Endometrial microvascular endothelial cells (primary cell): ENCODE results near the gene SPDYE1. TPM values are rescaled to one million over a fixed set of nuclear protein-coding genes. Genes with fewer than 3 reads are reported as not detected.
"Not testable (repeated sequence)": the region's sequence is repeated elsewhere in the genome, so short reads cannot be mapped to it uniquely, and the experiment has no call there.

Experiments used
- in situ Hi-C: cut with HindIII; loops from 2 replicates; pipeline ENCODE4 v1.10.0; 2017; ENCODE audit warnings: low sequenced_read_pairs, low pct_unique_long_range_greater_than_20kb; ENCODE audit errors: inconsistent ontology term
- total RNA-seq: library from RNA; depleted of rRNA; stranded (reverse); fragments of >200 nt; gene quantifications from one replicate; pipeline ENCODE4 v1.2.3, GENCODE V29; 2015; ENCODE audit errors: inconsistent ontology term

Gene SPDYE1
- total RNA-seq, 1 donor from 2014 or later: not detected

DNA sequence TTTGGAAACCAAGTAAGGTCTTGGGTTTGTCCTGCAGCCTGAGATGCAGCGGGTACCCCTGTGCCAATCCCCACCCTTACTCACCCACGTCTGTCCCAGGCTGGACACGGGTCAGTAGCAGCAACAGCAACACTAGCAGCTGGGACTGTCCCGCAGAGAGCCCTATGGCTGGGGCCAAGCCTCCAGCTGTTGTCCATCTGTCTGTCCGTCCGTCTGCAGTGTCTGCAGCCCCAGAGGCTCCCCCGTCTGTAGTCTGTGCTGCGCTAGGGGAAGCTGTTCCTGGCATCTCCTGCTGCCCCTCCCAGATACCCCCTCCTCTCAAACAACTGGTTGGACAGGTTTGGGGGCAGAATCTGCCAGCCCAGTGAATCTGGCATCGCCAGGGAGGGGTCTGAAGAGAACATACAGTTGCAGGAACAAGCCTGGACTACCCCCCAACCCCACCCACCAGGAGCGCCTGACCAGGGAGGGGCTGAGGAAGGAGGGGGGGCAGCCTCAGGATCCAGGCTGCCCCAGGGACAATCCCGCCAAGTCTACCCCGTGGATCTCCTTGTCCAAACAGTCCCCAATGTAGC is 7.6 kb upstream of the SPDYE1 start:
- in situ Hi-C loops: not testable (repeated sequence)

DNA sequence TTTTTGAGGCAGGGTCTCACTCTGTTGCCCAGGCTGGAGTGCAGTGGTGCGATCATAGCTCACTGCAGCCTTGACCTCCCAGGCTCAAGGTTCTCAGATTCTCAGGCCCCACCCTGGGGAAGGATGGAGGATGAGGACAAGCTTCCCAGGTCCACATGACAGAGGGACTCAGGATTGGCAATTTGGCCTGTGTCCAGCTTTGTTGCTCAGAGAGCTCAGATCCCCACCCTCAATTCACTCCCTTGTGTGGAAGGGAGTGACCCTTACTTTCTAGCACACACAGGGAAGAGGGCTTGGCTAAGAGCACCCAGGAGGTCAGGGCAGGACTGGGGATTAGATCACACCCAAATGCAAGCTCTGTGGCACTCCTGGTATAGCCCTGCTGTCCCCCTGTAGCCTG is 6.9 kb upstream of the SPDYE1 start:
- in situ Hi-C loops: not testable (repeated sequence)

DNA sequence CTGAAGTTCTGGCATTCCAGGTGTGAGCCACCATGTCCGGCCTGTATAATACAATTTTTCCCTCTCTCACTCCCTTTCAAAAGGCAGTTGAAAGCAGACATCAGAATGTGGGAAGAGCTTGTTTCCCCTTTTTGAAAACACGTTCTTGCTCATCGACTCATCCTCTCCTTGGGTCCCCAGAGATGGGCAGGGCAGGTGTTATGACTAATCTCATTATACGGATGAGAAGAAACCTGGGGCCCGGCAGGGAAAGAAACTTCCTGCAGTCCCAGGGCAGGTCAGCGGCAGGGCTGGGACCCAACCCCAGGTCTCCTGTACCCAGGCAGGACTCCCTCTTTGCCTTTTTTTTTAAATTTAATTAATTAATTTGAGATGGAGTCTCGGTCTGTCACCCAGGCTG is 4.8 kb upstream of the SPDYE1 start:
- in situ Hi-C loops: not testable (repeated sequence)

DNA sequence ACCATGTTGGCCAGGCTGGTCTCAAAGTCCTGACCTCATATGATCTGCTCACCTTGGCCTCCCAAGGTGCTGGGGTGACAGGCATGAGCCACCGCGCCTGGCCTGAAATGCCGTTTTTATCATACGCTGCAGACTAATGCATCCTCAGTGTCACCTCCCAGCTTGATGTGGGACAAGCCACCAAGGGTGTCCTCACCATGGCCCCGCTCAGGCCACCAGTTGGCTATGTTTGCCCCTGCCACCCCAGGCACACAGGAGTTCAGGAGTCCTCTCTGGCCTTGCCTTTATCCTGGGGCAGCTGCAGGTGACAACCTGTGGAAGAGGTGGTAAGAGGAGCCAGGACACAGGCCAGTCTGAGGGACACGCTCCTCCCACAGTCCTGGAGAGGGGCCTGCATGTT is 3.0 kb upstream of the SPDYE1 start:
- in situ Hi-C loops: not testable (repeated sequence)

DNA sequence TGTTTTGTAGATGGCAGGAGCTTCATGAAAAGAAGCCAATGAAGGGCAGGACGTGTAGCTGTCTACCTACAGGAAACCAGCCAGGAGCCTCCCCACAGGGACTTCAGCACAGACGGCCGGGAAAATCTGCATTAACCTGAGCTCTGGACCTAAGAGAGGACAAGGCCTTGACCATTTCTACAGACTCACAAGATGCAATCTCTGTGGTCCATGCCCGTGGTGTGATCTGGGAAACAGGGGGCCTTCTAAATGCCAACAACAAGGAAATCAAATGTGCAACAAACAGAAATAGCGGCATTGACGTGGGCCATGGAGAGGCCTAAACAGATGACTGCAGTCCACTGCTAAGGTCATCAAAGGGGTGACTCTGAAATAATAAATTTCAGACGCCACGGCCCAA is 14.4 kb downstream of the SPDYE1 start:
- in situ Hi-C loops: not testable (repeated sequence)

DNA sequence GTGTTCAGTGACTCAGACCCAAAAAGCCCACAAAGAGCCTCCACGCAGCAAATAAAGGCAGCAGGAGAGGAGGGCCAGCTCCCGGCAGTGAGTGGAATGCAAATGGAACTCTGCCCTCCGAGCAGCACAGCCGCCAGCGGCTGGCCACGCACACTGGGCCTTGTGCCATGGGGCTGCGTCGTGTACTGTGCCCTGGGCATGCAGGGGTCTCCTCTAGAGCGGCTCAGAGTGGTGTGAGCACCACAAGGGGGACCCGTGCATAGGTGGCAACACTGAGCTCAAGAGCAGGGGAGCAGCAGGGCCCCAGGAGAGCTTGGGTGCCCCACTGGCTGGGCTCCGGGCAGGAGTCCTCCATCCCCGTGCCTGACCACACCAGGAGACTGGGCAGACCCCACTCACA is 17.4 kb downstream of the SPDYE1 start:
- in situ Hi-C loops: not testable (repeated sequence)

DNA sequence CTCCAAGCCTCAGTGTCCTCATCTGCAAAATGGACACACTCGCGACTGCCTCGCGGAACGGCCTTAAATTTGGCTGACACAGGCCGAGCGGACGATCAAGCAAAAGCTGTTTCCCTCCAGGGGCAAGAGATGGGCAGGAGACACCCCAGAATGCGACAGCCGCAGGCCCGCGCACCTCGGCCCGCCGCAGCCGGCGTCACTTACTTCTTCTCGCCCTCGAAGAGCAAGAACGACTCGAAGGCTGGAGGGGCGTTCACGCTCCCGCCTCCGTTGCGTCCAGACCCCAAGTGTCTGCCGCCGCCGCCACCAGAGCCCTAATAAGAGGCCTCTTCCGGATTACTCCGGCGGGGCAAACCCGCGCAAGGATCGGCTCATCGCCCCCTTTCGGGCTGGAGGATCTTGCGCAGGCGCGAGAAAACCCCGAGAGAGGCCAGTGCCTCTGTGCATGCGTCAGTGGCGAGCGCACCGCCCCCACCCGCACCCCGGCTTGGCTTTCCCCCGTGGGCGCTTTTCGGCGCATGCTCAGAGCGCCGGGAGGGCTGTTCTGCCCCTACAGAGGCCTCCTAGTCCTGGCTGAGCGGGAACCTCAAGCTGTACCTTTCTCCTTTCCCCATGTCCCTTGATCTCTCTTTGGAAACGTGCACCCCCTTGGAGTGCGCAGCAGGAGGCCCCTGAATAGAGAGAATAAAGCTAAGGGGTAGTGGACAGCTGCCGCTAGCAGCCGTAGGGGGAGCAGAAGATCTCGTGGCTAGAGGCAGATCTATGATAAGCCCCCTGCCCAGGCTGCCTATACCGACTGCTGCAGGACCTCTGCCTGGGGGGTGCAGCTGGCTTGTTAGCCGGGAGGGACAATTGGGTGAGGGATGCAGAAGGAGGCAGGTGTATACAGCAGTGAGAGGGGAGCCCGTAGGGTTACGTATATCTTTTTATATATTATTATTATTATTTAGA is 21.4 kb downstream of the SPDYE1 start:
- in situ Hi-C loops: not testable (repeated sequence)

DNA sequence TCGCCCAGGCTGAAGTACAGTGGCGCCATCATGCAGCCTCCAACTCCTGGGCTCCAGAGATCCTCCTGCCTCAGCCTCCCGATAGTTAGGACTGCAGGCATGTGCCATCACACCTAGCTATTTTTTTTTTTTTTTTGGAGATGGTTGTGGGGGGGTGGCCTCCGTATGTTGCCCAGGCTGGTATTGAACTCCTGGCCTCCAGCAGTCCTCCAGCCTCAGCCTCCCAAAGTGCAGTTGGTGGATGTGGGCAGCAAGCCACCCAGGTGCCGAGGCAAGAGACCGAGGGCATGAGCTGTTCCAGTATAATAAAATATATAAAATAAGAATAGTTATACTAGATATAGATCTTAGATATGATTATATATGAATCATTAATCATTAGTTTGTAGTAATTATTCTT is 22.1 kb downstream of the SPDYE1 start:
- in situ Hi-C loops: not testable (repeated sequence)

DNA sequence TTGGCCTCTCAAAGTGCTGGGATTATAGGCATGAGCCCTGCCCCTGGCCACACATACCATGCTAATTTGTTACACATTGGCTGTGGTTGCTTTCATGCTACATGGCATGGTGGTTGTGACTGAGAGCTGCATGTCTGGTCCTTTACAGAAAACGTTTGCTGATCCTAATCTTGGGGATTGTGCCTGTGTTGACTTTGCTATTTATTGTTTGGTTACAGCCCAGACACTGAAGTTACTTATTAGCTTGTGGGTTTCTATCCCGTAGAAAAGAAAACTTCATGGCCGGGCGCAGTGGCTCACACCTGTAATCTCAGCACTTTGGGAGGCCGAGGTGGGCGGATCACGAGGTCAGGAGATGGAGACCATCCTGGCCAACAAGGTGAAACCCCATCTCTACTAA is 24.4 kb downstream of the SPDYE1 start:
- in situ Hi-C loops: not testable (repeated sequence)

DNA sequence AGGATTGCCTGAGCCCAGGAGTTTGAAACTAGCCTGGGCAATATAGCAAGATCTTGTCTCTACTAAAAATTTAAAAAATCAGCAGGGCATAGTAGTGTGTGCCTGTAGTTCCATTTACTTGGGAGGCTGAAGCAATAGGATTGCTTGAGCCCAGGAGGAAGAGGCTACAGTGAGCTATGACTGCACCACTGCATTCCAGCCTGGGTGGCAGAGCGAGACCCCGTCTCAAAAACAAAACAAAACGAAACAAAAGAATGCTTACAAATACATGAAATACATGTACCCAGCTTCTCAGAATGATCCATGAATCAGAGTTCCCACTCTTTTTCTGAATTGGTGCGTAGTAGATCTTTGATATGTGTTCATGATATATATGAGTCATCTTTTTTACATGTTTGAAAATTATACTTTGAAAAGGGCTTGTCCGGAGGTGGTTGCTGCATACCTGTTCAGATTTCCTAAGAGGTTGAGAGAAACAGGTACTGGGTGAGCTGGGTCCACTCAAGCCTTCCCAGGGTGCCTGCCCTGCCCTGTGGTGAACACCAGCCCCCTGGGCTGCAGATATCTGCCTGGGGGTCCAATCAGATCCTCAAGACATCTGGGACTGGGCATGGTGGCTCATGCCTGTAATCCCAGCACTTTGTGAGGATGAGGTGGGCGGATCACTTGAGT is 25.2 kb downstream of the SPDYE1 start:
- in situ Hi-C loops: not testable (repeated sequence)

DNA sequence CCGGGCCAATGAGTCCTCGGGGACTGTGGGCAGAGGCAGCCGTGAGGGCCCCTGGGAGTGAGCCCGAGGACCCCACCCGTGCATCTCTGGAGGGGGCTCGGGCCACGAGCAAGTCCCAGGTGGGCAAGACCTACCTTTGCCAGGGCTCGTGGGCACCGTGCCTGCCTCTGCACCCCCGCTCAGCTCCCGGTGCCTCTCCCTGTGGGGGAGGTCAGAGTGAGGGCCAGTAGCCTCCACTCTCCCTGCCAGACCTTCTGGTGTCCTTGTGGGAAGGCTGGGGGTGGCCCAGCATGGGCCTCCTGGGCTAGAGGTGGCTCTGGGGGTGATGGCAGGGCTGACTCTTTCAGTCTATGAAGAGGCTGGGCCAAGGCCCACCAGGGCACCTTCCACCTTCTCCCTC is 31.7 kb downstream of the SPDYE1 start:
- in situ Hi-C loops: not testable (repeated sequence)

DNA sequence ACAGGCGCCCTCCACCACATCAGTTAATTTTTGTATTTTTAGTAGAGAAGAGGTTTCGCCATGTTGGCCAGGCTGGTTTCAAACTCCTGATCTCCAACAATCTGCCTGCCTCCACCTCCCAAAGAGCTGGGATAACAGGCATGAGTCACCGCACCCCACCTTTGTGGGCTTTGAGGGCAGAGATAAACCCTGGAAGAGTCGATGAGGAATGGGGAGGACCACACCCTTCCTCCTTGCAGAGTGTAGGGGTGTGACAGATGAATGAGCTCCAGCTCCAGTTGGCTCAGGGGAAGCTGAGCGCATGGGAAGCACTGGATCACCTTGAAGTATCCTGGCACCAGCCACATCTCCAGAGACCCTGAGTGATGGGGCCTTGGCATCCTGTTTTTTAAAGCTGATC is 32.3 kb downstream of the SPDYE1 start:
- in situ Hi-C loops: not testable (repeated sequence)

DNA sequence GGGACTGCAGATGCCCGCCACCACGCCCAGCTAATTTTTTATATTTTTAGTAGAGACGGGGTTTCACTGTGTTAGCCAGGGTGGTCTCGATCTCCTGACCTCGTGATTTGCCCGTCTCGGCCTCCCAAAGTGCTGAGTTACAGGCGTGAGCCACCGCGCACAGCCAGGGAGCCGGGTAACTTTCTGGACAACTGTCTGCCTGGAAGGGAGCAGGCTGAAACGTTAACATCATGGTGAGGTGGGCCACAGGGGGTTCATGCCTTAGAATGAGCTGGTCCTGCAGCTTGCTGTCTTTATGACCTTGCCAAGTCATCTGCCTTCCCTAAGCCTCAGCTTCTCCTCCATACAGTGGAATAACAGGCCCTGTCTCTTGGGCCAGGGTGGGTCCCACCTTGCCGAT is 33.6 kb downstream of the SPDYE1 start:
- in situ Hi-C loops: not testable (repeated sequence)

DNA sequence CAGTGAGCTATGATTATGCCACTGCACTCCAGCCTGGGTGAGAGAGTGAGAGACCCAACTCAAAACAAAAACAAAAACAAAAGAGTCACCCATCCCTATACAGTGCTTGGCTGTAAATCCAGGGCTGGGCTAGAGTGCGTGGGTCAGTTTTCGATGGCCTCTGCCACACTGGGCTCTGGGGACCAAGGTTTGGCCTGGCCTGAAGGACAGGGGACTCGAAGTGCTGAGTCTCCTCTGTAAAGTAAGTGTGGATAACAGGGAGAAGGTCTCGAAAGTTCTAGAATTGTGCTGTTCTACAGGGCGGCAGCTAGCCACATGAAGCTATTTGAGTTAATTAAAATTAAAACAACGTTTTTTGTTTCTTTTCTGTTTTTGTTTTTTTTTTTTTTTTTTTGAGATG is 34.3 kb downstream of the SPDYE1 start:
- in situ Hi-C loops: not testable (repeated sequence)

DNA sequence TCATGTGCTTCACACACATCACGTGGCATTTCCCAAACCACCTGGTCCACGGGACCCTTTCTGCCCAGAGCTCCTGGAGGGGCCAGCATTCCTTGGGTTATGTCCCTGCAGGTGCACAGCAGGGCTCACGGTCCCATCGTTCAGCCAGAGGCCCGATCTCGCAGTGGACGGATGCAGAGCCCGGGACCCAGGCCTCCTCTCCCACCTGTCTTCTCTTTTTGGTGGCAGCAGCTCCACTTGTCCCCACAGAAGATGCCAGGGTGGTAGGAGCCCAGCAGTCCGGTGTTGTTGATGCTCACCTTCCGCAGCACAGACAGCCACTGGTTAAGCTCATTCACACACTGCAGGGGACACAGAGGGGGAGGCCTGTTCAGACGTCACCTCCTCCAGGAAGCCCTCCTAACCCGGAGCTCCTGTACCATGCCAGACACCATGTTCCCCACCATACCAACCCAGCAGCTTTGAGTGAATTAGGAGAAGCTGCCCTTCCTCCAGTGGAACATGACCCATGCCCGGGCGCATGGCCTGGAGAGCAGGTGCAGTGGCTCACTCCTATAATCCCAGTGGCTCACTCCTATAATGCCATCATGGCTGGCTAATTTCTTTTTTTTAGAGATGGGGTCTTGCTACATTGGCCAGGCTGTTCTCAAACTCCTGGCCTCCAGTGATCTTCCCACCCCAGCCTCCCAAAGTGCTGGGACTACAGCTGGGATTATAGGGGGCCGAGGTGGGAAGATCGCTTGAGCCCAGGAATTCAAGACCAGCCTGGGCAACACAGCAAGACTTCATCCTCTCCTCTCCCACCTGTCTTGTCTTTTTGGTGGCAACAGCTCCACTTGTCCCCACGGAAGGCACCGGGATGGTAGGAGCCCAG is 36.5 kb downstream of the SPDYE1 start:
- in situ Hi-C loops: not testable (repeated sequence)

DNA sequence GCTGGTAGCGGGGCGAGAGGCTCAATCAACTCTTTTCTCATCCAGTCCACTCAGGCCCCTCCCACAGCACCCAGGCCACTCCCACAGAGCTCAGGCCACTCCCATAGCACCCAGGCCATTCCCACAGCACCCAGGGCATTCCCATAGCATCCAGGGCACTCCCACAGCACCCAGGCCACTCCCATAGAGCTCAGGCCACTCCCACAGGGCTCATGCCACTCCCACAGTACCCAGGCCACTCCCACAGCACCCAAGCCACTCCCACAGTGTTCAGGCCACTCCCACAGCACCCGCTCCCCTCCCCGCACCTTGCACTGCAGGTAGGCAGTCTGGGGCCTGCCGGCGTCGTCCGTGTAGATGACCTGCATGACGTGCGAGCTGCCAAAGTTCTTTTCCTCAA is 38.7 kb downstream of the SPDYE1 start:
- in situ Hi-C loops: not testable (repeated sequence)

DNA sequence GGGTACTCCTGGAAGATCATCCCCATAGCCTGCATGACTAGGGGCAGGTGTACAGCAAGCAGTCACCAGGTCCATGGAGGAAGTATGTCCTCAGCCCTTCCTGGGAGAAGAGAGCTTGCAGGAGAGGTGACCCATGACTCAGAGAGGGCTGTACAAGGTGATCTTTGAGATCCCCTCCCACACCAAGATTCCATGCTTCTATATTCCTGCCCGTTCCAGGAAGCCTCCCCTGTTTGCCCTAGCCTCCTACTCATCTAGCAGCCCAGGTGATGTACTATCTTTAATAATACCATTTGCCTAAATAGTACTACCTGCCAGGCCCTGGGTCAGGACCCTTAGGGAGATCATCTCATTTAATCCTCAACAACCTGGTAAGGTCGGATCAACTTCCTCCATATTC is 40.3 kb downstream of the SPDYE1 start:
- in situ Hi-C loops: not testable (repeated sequence)

DNA sequence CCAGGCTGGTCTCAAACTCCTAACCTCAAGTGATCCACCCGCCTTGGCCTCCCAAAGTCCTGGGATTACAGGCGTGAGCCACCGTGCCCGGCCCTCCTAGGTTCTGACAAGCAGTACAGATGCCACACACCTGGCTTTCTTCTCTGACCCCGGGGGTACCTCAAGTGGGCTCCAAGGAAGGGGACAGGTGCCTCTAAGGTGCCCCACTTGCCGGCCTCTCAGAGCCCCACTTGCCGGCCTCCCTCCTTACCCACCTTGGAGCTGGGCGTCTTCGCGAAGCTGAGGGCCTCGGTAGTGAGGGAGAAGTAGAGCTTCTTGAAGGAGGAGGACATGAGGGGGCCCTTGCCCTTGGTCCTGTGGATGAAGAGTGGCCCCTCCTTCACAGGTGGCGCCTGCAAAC is 40.9 kb downstream of the SPDYE1 start:
- in situ Hi-C loops: not testable (repeated sequence)

DNA sequence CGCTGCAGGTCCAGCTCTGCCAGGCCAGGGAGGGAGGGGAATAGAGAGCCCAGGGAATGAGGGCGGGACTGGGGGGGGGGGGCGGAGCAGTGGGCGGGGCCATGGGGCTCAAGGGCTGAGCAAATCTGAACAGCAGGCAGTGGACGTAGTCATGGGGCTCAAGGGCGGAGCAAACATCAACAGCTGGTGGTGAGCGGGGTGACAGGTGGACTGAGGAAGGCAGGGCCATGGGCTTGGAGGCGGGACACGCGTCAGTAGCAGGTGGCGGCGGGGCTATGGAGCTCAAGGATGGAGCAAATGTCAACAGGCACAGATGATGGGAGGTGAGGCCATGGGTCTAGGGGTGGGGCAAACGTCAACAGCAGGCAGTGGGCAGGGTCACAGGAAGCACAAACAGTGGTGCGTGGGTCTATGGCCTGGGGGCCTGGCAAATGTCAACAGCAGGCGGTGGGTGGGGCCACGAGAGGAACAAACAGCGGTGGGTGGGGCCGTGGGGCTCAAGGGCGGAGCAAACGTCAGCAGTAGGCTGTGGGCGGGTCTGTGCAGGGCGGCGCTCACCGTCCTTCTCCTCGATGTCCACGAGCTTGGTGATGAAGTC is 41.4 kb downstream of the SPDYE1 start:
- in situ Hi-C loops: not testable (repeated sequence)
